OCI-LY7 (cell line): ENCODE measurements around the gene TMEM259. TPM values are rescaled to one million over a fixed set of nuclear protein-coding genes. Genes with fewer than 3 reads are reported as not detected.
A peak's percentile ranks its signal among the peaks of the same experiment; 100 is the strongest.

Source experiments
- BruUV-seq: library from RNA; stranded (reverse); fragments of 400-500 nt; replicated peaks from 2 replicates; lab custom pipeline; 2021; lab: Mats Ljungman, UMichigan
- CTCF ChIA-PET: fragments of 300-600 bp; sonication (Branson Sonifier 250); formaldehyde crosslinking; loops from one replicate; lab custom pipeline; 2022; ENCODE audit warnings: antibody characterized with exemption; ENCODE audit not compliant: unreplicated experiment; lab: Charles Lee
- POLR2A ChIA-PET: fragments of 300-600 bp; sonication (Branson Sonifier 250); formaldehyde crosslinking; loops from one replicate; lab custom pipeline; 2022; ENCODE audit warnings: antibody characterized with exemption; lab: Charles Lee
- DNase-seq: peaks from one replicate; pipeline ENCODE4 v3.0.0-alpha.2; 2015; ENCODE audit warnings: low spot score
- H2AFZ ChIP-seq: fragments of 200-600 bp; sonication (generic), shearing (Covaris generic); 2 replicates; pipeline ENCODE4 v1.6.1; 2014; ENCODE audit warnings: mild to moderate bottlenecking, antibody characterized with exemption, low read length, moderate library complexity
- H3K27ac ChIP-seq: fragments of 200-600 bp; sonication (generic); 2 replicates; pipeline ENCODE4 v1.5.1; 2014; ENCODE audit warnings: mixed run types, low read depth, mild to moderate bottlenecking, moderate library complexity, low read length, inconsistent platforms; ENCODE audit not compliant: poor library complexity, severe bottlenecking
- H3K36me3 ChIP-seq: fragments of 200-600 bp; sonication (generic); 2 replicates; pipeline ENCODE4 v1.6.1; 2014; ENCODE audit warnings: mild to moderate bottlenecking, antibody characterized with exemption, low read length, moderate library complexity, mixed read lengths; ENCODE audit not compliant: insufficient read depth
- H3K4me1 ChIP-seq: fragments of 200-600 bp; sonication (generic); 2 replicates; pipeline ENCODE4 v1.5.1; 2014; ENCODE audit warnings: mild to moderate bottlenecking, low read length; ENCODE audit not compliant: insufficient read depth, poor library complexity, severe bottlenecking
- H3K4me2 ChIP-seq: fragments of 200-600 bp; sonication (generic); 2 replicates; pipeline ENCODE4 v1.6.1; 2014; ENCODE audit warnings: mild to moderate bottlenecking, low read length
- H3K4me3 ChIP-seq: fragments of 200-600 bp; sonication (generic); 2 replicates; pipeline ENCODE4 v1.5.1; 2014; ENCODE audit warnings: mild to moderate bottlenecking, low read depth, low read length; ENCODE audit not compliant: poor library complexity, severe bottlenecking
- H3K79me2 ChIP-seq: fragments of 200-600 bp; sonication (generic); 2 replicates; pipeline ENCODE4 v1.6.1; 2016; ENCODE audit warnings: low read depth, mild to moderate bottlenecking, low read length, moderate library complexity, mixed read lengths; ENCODE audit not compliant: insufficient read depth
- H3K9me2 ChIP-seq: fragments of 200-600 bp; sonication (generic); 2 replicates; pipeline ENCODE4 v1.6.1; 2016; ENCODE audit warnings: mild to moderate bottlenecking, low read length, mixed read lengths; ENCODE audit not compliant: insufficient read depth
- H3K9me3 ChIP-seq: fragments of 200-600 bp; sonication (generic); 2 replicates; pipeline ENCODE4 v1.6.1; 2014; ENCODE audit warnings: mild to moderate bottlenecking, mixed run types, low read length, mixed read lengths
- H4K20me1 ChIP-seq: fragments of 200-600 bp; sonication (generic); 2 replicates; pipeline ENCODE4 v1.6.1; 2014; ENCODE audit warnings: mild to moderate bottlenecking, antibody characterized with exemption, low read length, moderate library complexity, mixed read lengths; ENCODE audit not compliant: insufficient read depth
- CTCF ChIP-seq: fragments of 200-600 bp; sonication (generic); conservative IDR thresholded peaks from 2 replicates; pipeline ENCODE4 v1.5.1; 2014; ENCODE audit warnings: mild to moderate bottlenecking, antibody characterized with exemption, low read length, moderate library complexity, mixed read lengths
- EZH2phosphoT487 ChIP-seq: fragments of 200-600 bp; sonication (generic); IDR thresholded peaks from 2 replicates; pipeline ENCODE4 v1.6.1; 2018; ENCODE audit warnings: low read depth, borderline replicate concordance, mild to moderate bottlenecking, mixed run types, antibody characterized with exemption, low read length, moderate library complexity, mixed read lengths
- intact Hi-C: fragments of 100-400 bp; cut with micrococcal nuclease; formaldehyde crosslinking; loops from one replicate; pipeline ENCODE4 v1.10.0; 2022; ENCODE audit not compliant: unreplicated experiment
- total RNA-seq, 2 experiments: library from RNA; depleted of rRNA in 1 of 2; stranded (reverse); fragments of >200 nt in 1 of 2; shearing (Covaris generic) in 1 of 2; gene quantifications; 2 replicates each; pipeline ENCODE4 v1.2.3, GENCODE V29; 2014 to 2022

The TMEM259 gene
- total RNA-seq, 2 experiments from 2014 or later = 169 to 195 TPM

GRCh38 chr19:1064661-1065605 lies 44.0 kb upstream of the TMEM259 start:
- H3K9me3 ChIP-seq = no peaks in the 10 kb centered on the region
- H3K4me1 ChIP-seq = peaks cover 56% of the 10 kb centered on the region
- BruUV-seq = no TSS peak
- H4K20me1 ChIP-seq = no peaks in the 10 kb centered on the region
- H3K27ac ChIP-seq = peak overlapping the region; percentile 25
- H3K36me3 ChIP-seq = peaks cover 17% of the 10 kb centered on the region; the same call in 1 of the 2 replicates
- H3K4me2 ChIP-seq = peak overlapping the region; percentile 99
- H3K79me2 ChIP-seq = peaks cover 23% of the 10 kb centered on the region
- intact Hi-C loops = loop anchor here (5.0 kb wide), 1 partner anchor 37 kb away; the partner anchor contains the start of gene GPX4
- ChIA-PET POLR2A (interaction anchor here (0.5 to 0.8 kb wide), 3 partner anchors 10 to 411 kb away, joined by 3 to 5 read pairs (median 4); no protein-coding TSS in a partner anchor), CTCF (interaction anchor here (0.6 kb wide), 1 partner anchor 11 kb away, joined by 3 read pairs; no protein-coding TSS in a partner anchor)
- H3K9me2 ChIP-seq = no peaks in the 10 kb centered on the region
- DNase-seq = peak; percentile 81
- TF ChIP-seq CTCF (peak; percentile 78), EZH2phosphoT487 (no peak)
- peak overlapping the region; percentile 27 for H3K4me3 ChIP-seq
- H2AFZ ChIP-seq = peak overlapping the region; percentile 16; the same call in 1 of the 2 replicates

- Histone ChIP-seq H3K79me2 (peaks cover 14% of the 10 kb centered on the region), H4K20me1 (no peaks in the 10 kb centered on the region), H3K4me2 (peak overlapping the region; percentile 99), H3K4me1 (peaks cover 47% of the 10 kb centered on the region), H2AFZ (no peak overlapping the region; the same call in 1 of the 2 replicates), H3K36me3 (peaks cover 9% of the 10 kb centered on the region; the same call in 1 of the 2 replicates), H3K9me3 (no peaks in the 10 kb centered on the region), H3K9me2 (no peaks in the 10 kb centered on the region), H3K27ac (no peak overlapping the region), H3K4me3 (peak overlapping the region; percentile 27)
- BruUV-seq = no TSS peak
- DNase-seq = peak; percentile 57
- ChIA-PET CTCF (interaction anchor here (0.6 kb wide), 1 partner anchor 12 kb away, joined by 3 read pairs; no protein-coding TSS in a partner anchor), POLR2A (interaction anchor here (0.6 kb wide), 1 partner anchor 28 kb away, joined by 3 read pairs; no protein-coding TSS in a partner anchor)
- intact Hi-C loops = no loop called here
- TF ChIP-seq CTCF (no peak), EZH2phosphoT487 (no peak)
These were observed 43.2 kb upstream of the TMEM259 start for GRCh38 chr19:1063909-1064660.
